ENCODE measurements around the gene PDE12.
A peak's percentile ranks its signal among the peaks of the same experiment; 100 is the strongest.

PDE12 gene

DNA sequence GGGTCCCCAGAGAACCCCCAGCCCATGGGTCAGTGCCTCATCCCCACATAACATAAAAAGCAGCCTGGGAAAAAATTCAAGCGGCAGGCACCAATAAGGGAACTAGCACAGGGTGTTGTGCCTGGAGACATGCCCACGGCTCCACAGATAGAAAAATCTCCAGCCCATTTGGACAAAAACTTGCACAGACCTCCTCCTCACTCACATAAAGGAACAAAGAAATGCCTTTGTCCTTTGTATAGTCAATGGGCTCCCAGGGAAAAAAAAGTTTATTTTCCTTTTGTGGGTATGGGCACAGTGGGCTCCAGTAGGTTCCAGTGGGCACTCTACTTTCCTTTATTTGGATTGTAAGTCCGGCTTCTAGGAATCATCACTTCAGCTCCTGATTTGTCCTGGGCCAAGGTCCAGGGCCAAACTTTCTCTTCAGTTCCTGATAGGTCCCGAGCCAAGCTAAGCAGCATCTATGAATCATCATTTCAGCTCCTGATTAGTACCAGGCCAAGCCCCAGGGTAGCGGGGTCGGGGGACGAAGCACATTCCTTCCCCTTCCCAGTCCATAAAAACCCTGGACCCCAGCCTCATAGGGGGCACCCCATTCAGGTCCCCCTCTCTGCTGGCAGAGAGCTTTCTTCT is 10.3 kb upstream of the PDE12 start:
- DNase-seq (ENCODE audit: low read depth) = no peak
- no peak overlapping the region for H3K4me3 ChIP-seq (ENCODE audit: low read length)
- TF ChIP-seq, protein P1, sequence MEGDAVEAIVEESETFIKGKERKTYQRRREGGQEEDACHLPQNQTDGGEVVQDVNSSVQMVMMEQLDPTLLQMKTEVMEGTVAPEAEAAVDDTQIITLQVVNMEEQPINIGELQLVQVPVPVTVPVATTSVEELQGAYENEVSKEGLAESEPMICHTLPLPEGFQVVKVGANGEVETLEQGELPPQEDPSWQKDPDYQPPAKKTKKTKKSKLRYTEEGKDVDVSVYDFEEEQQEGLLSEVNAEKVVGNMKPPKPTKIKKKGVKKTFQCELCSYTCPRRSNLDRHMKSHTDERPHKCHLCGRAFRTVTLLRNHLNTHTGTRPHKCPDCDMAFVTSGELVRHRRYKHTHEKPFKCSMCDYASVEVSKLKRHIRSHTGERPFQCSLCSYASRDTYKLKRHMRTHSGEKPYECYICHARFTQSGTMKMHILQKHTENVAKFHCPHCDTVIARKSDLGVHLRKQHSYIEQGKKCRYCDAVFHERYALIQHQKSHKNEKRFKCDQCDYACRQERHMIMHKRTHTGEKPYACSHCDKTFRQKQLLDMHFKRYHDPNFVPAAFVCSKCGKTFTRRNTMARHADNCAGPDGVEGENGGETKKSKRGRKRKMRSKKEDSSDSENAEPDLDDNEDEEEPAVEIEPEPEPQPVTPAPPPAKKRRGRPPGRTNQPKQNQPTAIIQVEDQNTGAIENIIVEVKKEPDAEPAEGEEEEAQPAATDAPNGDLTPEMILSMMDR (IDR thresholded peaks at IDR 0.05; ENCODE audit: insufficient read depth, low read depth, low read length, missing control alignments) = no peak

DNA sequence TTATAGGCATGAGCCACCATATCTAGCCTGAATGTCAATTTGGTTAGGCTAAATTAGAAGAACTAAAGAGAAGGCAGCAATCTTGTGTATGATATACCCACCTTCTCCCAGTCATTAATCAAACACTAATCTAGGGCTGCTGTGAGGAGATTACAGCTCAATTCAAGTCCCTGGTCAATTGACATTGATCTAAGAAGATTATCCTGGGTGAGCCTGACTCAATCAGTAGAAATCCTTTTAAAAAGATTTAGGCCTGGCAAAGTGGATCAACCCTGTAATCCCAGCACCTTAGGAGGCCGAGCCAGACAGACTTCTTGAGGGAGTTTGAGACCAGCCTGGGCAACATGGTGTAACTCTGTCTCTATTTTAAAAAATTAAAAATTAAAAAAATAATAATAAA is 9.5 kb upstream of the PDE12 start:
- DNase-seq (ENCODE audit: low read depth) = no peak
- no peak overlapping the region for H3K4me3 ChIP-seq (ENCODE audit: low read length)
- TF ChIP-seq, protein P1 (IDR thresholded peaks at IDR 0.05; ENCODE audit: insufficient read depth, low read depth, low read length, missing control alignments) = no peak

DNA sequence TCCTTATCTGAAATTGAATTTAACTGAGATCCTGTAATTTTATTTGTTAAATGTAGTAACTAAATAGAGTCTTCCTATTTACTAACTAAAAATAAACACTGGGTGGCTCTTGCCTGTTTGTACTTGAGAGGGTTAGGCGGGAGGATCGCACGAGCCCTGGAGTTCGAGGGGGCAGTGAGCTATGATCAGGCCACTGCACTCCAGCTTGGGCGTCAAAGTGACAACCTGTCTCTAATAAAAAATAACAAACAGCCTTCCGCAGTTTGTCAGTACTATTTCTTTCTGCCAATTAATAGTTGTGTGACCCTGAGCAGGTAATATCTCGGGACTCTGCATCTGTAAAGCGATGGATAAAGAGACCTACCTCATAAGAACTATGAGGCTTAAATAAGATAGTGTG is 768 bp upstream of the PDE12 start:
- TF ChIP-seq, protein P1 (IDR thresholded peaks at IDR 0.05; ENCODE audit: insufficient read depth, low read depth, low read length, missing control alignments) = no peak
- peak overlapping the region; percentile 80 for H3K4me3 ChIP-seq (ENCODE audit: low read length)
- DNase-seq (ENCODE audit: low read depth) = no peak

DNA sequence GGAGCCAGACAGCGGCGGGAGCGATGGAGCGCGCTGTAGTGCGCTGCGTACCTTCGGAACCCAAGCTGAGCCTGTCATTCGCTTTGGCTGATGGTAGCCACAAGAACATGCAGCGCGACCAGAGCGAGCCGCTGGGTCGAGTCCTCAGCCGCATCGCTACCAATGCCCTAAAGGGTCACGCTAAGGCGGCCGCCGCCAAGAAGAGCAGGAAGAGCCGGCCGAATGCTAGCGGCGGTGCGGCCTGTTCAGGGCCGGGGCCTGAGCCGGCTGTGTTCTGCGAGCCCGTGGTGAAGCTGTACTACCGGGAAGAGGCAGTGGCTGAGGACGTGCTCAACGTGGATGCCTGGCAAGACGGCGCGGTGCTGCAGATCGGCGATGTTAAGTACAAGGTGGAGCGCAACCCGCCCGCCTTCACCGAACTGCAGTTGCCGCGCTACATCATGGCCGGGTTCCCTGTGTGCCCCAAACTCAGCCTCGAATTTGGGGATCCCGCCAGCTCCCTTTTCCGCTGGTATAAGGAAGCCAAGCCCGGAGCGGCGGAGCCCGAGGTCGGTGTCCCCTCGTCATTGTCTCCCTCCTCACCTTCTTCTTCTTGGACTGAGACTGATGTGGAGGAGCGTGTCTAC is 498 bp downstream of the PDE12 start:
- TF ChIP-seq, protein P1 (IDR thresholded peaks at IDR 0.05; ENCODE audit: insufficient read depth, low read depth, low read length, missing control alignments) = no peak
- DNase-seq (ENCODE audit: low read depth) = peak; percentile 40
- peak overlapping the region; percentile 80 for H3K4me3 ChIP-seq (ENCODE audit: low read length)

DNA sequence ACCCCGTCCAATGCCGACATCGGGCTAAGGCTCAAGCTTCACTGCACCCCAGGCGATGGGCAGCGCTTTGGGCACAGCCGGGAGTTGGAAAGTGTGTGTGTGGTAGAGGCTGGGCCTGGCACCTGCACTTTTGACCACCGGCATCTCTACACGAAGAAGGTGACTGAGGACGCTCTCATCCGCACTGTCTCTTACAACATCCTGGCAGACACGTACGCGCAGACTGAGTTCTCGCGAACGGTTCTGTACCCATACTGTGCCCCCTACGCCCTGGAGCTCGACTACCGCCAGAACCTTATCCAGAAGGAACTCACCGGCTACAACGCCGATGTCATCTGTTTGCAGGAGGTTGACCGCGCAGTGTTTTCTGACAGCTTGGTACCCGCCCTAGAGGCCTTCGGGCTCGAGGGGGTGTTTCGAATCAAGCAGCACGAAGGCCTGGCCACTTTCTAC is 1.0 kb downstream of the PDE12 start:
- TF ChIP-seq, protein P1 (IDR thresholded peaks at IDR 0.05; ENCODE audit: insufficient read depth, low read depth, low read length, missing control alignments) = no peak
- H3K4me3 ChIP-seq (ENCODE audit: low read length) = peak overlapping the region; percentile 80
- peak; percentile 62 for DNase-seq (ENCODE audit: low read depth)

DNA sequence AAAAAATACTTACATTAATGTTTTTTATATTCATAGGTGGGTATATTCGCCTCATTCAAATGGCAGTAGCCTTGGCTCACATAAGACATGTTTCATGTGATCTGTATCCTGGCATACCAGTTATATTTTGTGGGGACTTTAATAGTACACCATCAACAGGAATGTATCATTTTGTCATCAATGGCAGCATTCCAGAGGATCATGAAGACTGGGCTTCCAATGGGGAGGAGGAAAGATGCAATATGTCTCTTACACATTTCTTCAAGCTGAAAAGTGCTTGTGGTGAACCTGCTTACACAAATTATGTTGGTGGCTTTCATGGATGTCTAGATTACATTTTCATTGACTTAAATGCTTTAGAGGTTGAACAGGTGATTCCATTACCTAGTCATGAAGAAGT is 3.5 kb downstream of the PDE12 start:
- H3K4me3 ChIP-seq (ENCODE audit: low read length) = no peak overlapping the region
- TF ChIP-seq, protein P1 (IDR thresholded peaks at IDR 0.05; ENCODE audit: insufficient read depth, low read depth, low read length, missing control alignments) = no peak
- no peak for DNase-seq (ENCODE audit: low read depth)
